Hematopoietic multipotent progenitor cell treated with erythropoietin and hydrocortisone succinate and interleukin-3 and kit ligand, for 15 days (in vitro differentiated cells): ENCODE measurements around the gene PLD4.

Experiments
- DNase-seq: peaks from one replicate; pipeline ENCODE4 v3.0.0-alpha.2; 2015; ENCODE audit warnings: low spot score

Gene PLD4

GRCh38 chr14:104957146-104958113 lies 32.8 kb downstream of the PLD4 start:
- DNase-seq, result no peak

GRCh38 chr14:104964546-104964945 lies 39.9 kb downstream of the PLD4 start:
- DNase-seq, result no peak

GRCh38 chr14:104965561-104966231 lies 41.0 kb downstream of the PLD4 start:
- no peak for DNase-seq

- DNase-seq, result no peak
These were observed 41.7 kb downstream of the PLD4 start for GRCh38 chr14:104966261-104966865.

- DNase-seq, result no peak
These were observed 42.3 kb downstream of the PLD4 start for GRCh38 chr14:104966981-104967385.

- DNase-seq, result no peak
These were observed 42.9 kb downstream of the PLD4 start for GRCh38 chr14:104967386-104968152.

- no peak for DNase-seq
These were observed 43.5 kb downstream of the PLD4 start for GRCh38 chr14:104968153-104968527.

GRCh38 chr14:104968541-104969401 lies 44.1 kb downstream of the PLD4 start:
- no peak for DNase-seq

GRCh38 chr14:104969741-104970230 lies 45.1 kb downstream of the PLD4 start:
- no peak for DNase-seq

- DNase-seq, result no peak
These were observed 45.8 kb downstream of the PLD4 start for GRCh38 chr14:104970231-104971068.

GRCh38 chr14:104971447-104972240 lies 47.0 kb downstream of the PLD4 start:
- no peak for DNase-seq

- DNase-seq, result no peak
These were observed 47.8 kb downstream of the PLD4 start for GRCh38 chr14:104972301-104973134.

GRCh38 chr14:104973135-104973384 lies 48.4 kb downstream of the PLD4 start:
- DNase-seq, result no peak

- no peak for DNase-seq
These were observed 48.9 kb downstream of the PLD4 start for GRCh38 chr14:104973385-104974145.

GRCh38 chr14:104974146-104974541 lies 49.5 kb downstream of the PLD4 start:
- DNase-seq, result no peak

GRCh38 chr14:104974665-104975390 lies 50.1 kb downstream of the PLD4 start:
- no peak for DNase-seq
